Naive thymus-derived CD8-positive, alpha-beta T cell (primary cell): Measurements from ENCODE around the gene ATP1B4. TPM values are rescaled to one million over a fixed set of nuclear protein-coding genes. Genes with fewer than 3 reads are reported as not detected.

Experiments used
- polyA plus RNA-seq, 3 donors: library from polyadenylated mRNA; unstranded; fragments of 300-500 nt; fragmentation: Illumina TruSeq; gene quantifications; one replicate each; pipeline ENCODE4 v1.2.3, GENCODE V29; 2021
- total RNA-seq, 8 experiments: library from RNA in 2 of 8; stranded (reverse) in 2 of 8; gene quantifications; one replicate each; pipeline ENCODE4 v1.2.3 and lab custom pipeline; 2021 to 2026

The ATP1B4 gene
- total and polyA plus RNA-seq, 5 experiments from 2014 or later, result not detected

Other genes starting within 250 kb of the ATP1B4 start
- gene RHOXF1, start 246.2 kb upstream of the ATP1B4 start, total RNA-seq, result 1 to 10 TPM; 1.6 to 1.7 TPM
- under 1 TPM in 2 of 3 donors, not detected in 1; 0.33 to 0.85 TPM for gene RHOXF1, start 246.2 kb upstream of the ATP1B4 start, polyA plus RNA-seq
- gene RHOXF2, start 203.5 kb upstream of the ATP1B4 start, total RNA-seq, result not detected
- not detected for gene RHOXF2, start 203.5 kb upstream of the ATP1B4 start, polyA plus RNA-seq
- gene ZBTB33, start 111.3 kb upstream of the ATP1B4 start, total RNA-seq, result 10 to 100 TPM; 32.4 to 34.4 TPM
- 10 to 100 TPM in 2 of 3 donors, 1 to 10 TPM in 1; 9.6 to 14.3 (median 13.6) TPM for gene ZBTB33, start 111.3 kb upstream of the ATP1B4 start, polyA plus RNA-seq
- under 1 TPM in 1 of 2 experiments, not detected in 1; 0.23 TPM for gene TMEM255A, start 50.6 kb upstream of the ATP1B4 start, total RNA-seq
- under 1 TPM in 2 of 3 donors, not detected in 1; 0.73 to 0.95 TPM for gene TMEM255A, start 50.6 kb upstream of the ATP1B4 start, polyA plus RNA-seq
- 10 to 100 TPM; 39.2 to 39.5 TPM for gene LAMP2, start 107.2 kb downstream of the ATP1B4 start, total RNA-seq
- gene LAMP2, start 107.2 kb downstream of the ATP1B4 start, polyA plus RNA-seq, result 10 to 100 TPM; 61.3 to 78.3 (median 75.0) TPM
- gene CUL4B, start 198.9 kb downstream of the ATP1B4 start, total RNA-seq, result 10 to 100 TPM; 59.9 to 64.7 TPM
- 10 to 100 TPM; 23.6 to 27.9 (median 23.9) TPM for gene CUL4B, start 198.9 kb downstream of the ATP1B4 start, polyA plus RNA-seq
- 10 to 100 TPM; 26.6 to 31.0 TPM for gene MCTS1, start 242.0 kb downstream of the ATP1B4 start, total RNA-seq
- 10 to 100 TPM; 68.2 to 72.4 (median 71.3) TPM for gene MCTS1, start 242.0 kb downstream of the ATP1B4 start, polyA plus RNA-seq